Forelimb muscle (tissue), 1 donor: ENCODE measurements around the gene TEX30. TPM values are rescaled to one million over a fixed set of nuclear protein-coding genes. Genes with fewer than 3 reads are reported as not detected.

Experiments used
- DNase-seq: peaks from one replicate; pipeline ENCODE4 v3.0.0-alpha.2; 2013; ENCODE audit warnings: low read depth
- polyA plus RNA-seq: library from polyadenylated mRNA; unstranded; fragments of 120-200 nt; gene quantifications from one replicate; pipeline ENCODE4 v1.2.1, GENCODE V29; 2013; ENCODE audit not compliant: insufficient read length

The TEX30 gene
- polyA plus RNA-seq, 1 donor = 11.9 TPM

DNA sequence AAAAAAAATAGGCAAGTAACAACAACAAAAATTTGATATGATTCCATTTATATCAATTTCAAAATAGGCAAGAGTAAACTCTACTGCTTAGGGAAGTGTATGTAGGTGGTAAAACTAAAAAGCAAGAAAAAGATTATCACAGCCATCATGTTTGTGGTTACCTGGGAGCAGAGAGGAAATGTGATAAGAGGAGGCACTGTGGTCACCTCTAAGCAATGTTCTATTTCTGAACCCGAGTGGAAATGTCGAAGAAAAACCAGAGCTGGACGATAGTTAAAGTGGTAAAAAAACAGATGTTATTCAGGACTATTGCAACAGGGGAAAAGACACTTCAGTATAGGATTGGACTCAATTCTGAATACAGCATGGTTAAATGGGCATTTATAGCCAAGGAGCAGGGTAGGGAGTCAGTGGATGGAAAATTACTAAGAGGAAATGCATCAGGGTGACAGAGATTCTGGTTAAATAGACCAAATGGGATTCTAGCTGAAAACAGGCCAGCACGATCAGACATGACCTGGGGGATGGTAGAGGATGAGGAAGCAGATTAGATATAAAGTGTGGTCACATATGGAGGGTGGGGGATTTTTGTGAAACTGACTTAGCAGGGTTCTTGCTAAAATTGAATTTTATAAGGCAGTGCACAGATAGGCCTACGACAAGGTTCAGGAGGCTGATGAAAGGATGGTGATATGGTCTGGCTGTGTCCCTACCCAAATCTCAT is 6.0 kb upstream of the TEX30 start:
- DNase-seq = no peak

DNA sequence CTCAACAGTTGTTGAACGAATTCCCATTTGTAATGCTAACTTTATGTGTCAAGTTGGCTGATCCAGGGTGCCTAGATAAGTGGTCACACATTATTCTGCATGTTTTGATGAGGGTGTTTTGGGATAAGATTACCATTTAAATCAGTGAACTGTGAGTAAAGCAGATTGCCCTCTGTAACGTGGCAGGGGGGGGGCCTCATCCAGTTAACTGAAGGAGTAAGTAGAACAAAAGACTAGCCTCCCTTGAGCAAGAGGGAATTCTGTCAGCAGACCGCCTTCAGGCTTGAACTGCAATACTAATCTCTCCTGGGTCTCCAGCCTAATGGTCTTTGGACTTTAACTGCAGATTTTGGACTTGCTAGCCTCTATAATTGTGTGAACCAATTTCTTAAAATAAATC is 4.2 kb upstream of the TEX30 start:
- DNase-seq = no peak

DNA sequence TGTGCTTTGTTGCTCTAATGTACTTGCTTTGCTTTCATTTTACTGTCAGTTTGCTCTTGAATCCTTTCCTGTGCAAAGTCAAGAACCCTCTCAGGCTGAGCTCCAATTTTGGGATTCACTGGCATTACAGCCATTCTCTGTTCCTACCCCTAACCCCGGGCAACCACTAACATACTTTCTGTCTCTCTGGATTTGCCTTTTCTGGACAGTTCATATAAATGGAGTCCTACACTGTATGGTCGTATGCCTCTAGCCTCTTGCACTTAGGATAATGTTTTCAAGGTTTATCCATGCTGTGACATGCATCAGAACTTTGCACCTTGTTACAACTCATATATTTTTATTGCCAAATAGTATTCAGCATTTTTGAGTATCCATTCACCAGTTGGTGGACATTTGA is 2.7 kb upstream of the TEX30 start:
- DNase-seq = no peak

GRCh38 chr13:102774591-102775520 is 1.3 kb upstream of the TEX30 start:
- no peak for DNase-seq

DNA sequence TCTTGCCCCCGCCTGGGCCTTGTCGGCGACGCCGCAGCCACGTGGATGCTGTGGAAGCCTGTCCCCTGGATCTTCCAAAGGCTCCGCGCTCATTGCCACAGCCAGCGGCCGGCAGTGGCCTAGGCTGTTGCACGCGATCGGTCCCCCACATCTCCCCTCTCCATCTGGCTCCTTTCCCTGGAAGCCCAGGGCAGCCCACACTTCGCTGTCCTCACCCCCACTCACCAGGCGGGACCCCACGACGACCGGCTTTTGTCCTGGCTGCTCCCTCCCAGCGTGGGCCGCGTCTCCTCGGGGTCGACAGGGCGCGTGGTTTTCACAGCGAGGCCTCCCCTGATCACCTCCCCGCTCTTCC is 605 bp upstream of the TEX30 start:
- no peak for DNase-seq

- DNase-seq = no peak
These were observed 1.6 kb downstream of the TEX30 start for GRCh38 chr13:102772042-102772425.

DNA sequence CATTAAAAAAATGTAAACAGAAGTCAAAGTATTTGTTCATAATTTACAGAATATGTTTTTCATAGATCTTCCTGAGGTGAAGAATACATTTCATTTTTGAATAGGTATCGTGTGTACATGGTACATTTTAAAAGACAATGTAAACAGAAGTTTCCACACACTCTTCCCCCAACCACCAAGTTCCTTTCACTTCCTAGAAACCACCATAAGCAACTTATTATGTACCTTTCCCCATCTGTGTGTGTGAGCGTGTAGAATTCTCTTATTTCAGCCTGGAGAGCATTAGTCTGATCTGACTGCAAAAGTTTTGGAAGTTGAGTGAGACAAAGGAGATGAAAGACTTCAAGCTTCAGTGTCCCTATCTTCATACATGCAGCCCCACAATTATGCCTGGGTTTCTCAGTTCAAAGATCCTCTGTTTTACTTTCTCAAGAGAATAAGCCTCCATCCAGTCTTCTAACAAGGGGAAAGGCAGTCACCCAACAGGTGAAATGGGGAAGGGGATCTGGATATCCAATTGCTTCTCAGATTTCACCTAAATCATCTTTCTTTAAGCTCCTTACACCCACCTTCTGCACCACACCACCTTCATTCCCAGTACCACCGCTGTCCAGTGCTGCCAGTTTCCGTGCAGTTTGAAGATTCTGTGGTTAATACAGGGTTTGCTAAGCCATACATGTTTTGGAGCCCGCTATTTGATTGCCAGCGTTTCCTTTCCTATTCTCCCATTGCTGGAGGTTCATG is 2.1 kb downstream of the TEX30 start:
- no peak for DNase-seq

- no peak for DNase-seq
These were observed 3.2 kb downstream of the TEX30 start for GRCh38 chr13:102770435-102770834.

- no peak for DNase-seq
These were observed 3.9 kb downstream of the TEX30 start for GRCh38 chr13:102769679-102770078.

DNA sequence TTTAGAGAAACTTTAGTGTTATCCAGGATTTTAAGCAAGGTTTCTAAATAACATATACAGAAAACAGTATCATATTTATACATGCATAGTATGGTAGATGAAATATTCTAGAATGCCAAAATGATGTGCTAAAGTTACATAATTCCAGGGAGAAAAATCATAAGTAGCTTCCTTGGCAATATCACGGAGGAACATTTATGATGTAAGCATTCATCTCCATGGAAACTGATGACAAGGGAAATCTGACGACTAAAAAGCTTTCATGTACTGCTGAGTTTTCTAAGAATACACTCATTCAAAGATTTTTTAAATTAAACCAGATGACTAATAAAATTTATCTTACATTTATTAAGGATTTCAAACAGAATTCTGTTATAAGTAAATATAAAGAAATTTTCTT is 4.7 kb downstream of the TEX30 start:
- no peak for DNase-seq

DNA sequence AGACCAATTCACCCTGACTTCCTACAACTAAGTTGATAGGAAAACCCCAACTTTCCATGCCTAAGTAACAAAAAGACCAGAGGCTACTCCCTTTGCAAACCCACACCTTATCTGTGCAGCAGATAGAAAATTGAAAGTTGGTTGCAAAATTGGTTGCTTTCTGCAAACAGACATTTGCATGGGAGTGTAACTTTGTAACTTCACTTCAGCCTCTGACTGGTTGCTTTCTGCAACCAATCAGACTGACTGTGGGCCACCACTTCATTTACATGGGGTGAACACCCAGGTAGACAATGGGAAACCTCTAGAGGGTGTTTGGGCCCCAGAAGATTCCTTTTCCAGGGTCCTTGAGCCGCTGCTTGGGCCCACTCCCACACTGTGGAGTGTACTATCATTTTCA is 9.8 kb downstream of the TEX30 start:
- DNase-seq = no peak

- no peak for DNase-seq
These were observed 12.5 kb downstream of the TEX30 start for GRCh38 chr13:102761071-102761470.

DNA sequence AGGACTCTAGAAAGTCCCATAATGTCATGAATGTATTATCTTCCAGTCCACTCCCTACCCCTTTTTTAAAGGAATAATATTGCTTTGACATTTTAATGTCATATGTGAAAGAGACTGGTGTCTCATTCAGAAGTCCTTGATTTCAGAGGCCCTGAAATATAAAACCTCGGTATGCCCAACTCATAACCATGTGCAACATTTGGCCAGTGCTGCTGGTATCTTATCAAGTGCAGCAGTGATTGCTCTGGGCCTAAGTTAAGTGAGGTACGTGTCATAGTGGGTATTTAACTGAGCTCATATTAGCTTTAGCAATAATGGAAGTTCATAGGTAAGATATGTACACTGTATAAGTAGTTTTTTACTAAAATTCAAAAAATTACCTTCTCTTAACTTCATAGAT is 14.7 kb downstream of the TEX30 start:
- DNase-seq = no peak

GRCh38 chr13:102757006-102757405 is 16.6 kb downstream of the TEX30 start:
- no peak for DNase-seq

GRCh38 chr13:102751886-102752285 is 21.7 kb downstream of the TEX30 start:
- DNase-seq = no peak

- no peak for DNase-seq
These were observed 31.1 kb downstream of the TEX30 start for GRCh38 chr13:102742506-102742905.

DNA sequence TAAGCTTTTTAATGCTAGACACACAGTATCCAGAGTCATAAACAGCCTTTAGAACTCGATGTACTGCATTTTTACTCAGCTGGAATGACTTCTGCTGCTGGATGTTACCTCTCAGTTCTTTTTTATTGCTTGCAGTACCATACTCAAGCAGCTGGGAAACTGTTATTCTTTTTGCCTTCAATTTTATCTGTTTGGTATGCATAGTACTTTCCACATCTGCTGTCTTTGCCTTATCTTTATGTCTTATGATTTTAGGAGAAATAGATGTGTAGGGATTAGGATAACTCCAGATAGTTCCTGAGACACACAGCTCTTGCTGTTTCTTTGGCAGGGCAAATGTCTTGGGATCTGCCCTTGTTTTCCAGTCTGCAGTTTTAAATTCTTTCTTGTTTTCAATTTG is 31.5 kb downstream of the TEX30 start:
- no peak for DNase-seq

- DNase-seq = no peak
These were observed 43.9 kb downstream of the TEX30 start for GRCh38 chr13:102729560-102730270.

GRCh38 chr13:102726430-102726829 is 47.2 kb downstream of the TEX30 start:
- DNase-seq = no peak

DNA sequence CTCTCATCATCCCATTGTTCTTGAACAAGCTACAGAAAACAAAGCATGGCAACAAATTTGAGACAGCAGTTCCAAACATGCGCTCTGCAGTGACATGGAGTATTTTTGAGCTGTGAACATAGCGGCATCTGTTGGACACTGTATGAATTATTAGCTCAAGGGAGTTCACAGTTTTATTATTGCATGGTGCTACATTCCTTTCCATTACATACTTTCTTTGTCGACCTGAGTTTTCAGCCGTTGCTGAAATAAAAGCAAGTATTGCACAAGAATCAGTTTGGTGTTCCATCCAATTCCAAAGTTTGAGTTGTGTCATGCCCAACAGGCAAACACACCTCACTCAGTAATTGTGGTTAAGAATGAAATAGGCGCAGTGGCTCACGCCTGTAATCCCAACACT is 48.7 kb downstream of the TEX30 start:
- DNase-seq = no peak

DNA sequence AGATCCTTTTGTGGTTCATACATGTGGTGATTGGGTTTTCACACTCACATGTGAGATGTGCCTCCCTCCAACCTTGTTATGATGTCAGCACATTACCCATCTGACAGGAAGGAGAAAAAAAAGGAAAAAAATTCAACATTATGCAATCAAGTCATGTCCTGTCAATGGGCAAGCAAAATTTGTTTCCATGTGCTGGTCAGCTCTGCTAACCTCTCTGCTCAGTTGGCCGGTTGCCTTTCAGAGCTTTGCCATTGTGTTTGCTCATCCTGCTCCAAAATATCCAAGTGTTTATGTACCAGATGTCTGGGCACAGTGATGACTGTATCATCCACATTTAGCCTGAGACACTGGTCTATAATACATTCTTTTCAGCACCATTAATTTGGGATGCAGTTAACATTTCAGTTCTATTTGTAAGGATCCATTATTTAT is 51.8 kb downstream of the TEX30 start:
- no peak for DNase-seq

- DNase-seq = no peak
These were observed 54.8 kb downstream of the TEX30 start for GRCh38 chr13:102718746-102719145.
